Astrocyte (in vitro differentiated cells and primary cell): ENCODE data around the gene CCSER1.

Experiments used
- EZH2 ChIP-seq: IDR thresholded peaks from 2 replicates; pipeline ENCODE4 v1.6.1; 2012; ENCODE audit warnings: mild to moderate bottlenecking, low read length, inconsistent platforms; ENCODE audit not compliant: insufficient read depth
- TF ChIP-seq, protein P1 (sequence below): IDR thresholded peaks from 2 replicates; pipeline ENCODE4 v1.5.1; 2011; ENCODE audit warnings: low read depth, mild to moderate bottlenecking, inconsistent platforms, low read length, moderate library complexity; ENCODE audit not compliant: insufficient read depth

DNA sequence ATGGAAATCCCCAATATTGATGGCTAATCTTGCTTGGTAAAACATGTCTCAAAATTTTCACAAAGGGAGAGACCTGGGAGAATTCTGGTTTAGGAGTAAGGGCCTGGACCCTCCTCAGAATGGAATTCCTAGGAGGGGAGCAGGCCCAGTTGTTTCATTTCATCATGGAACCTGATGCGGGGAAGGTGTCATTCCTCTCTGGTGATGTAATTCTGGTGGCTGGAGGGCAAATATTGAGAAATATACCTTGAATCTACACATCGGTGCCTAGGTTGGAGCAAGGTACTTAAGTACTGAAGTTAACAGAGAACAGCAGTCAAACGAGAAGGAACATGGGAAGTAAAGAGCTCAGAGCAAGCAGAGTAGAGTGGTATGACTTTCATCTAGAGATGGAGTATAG lies 23.2 kb upstream of the CCSER1 start:
- TF ChIP-seq, protein P1, sequence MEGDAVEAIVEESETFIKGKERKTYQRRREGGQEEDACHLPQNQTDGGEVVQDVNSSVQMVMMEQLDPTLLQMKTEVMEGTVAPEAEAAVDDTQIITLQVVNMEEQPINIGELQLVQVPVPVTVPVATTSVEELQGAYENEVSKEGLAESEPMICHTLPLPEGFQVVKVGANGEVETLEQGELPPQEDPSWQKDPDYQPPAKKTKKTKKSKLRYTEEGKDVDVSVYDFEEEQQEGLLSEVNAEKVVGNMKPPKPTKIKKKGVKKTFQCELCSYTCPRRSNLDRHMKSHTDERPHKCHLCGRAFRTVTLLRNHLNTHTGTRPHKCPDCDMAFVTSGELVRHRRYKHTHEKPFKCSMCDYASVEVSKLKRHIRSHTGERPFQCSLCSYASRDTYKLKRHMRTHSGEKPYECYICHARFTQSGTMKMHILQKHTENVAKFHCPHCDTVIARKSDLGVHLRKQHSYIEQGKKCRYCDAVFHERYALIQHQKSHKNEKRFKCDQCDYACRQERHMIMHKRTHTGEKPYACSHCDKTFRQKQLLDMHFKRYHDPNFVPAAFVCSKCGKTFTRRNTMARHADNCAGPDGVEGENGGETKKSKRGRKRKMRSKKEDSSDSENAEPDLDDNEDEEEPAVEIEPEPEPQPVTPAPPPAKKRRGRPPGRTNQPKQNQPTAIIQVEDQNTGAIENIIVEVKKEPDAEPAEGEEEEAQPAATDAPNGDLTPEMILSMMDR = no peak
- TF ChIP-seq EZH2 = no peak
